ENCODE results near the gene TWNK. TPM values are rescaled to one million over a fixed set of nuclear protein-coding genes. Genes with fewer than 3 reads are reported as not detected.
A peak's percentile ranks its signal among the peaks of the same experiment; 100 is the strongest.

TWNK gene
- total and polyA plus RNA-seq, 7 experiments from 2014 or later: 5.8 to 18.9 (median 14.8) TPM

- H3K36me3 Mint-ChIP-seq: peaks cover 0 to 4% (median 0%) of the 10 kb centered on the region in 5 donors
- no peak overlapping the region for H3K4me3 Mint-ChIP-seq
- H3K4me1 ChIP-seq (ENCODE audit: control insufficient read depth in 2 of 2, insufficient read depth in 2 of 2, low read length in 2 of 2): no peaks in the 10 kb centered on the region
- no peaks in the 10 kb centered on the region for H3K4me1 Mint-ChIP-seq
- no peak overlapping the region for H3K27ac Mint-ChIP-seq
- H3K9me3 ChIP-seq (ENCODE audit: control insufficient read depth in 2 of 3, low read length in 3 of 3): no peaks in the 10 kb centered on the region
- H3K27me3 ChIP-seq (ENCODE audit: control insufficient read depth in 2 of 2, insufficient read depth in 2 of 2, low read length in 2 of 2): no peaks in the 10 kb centered on the region
- CTCF ChIA-PET: interaction anchor here (1.1 to 1.8 kb wide), 2 partner anchors 9 to 10 kb away, joined by 3 to 8 read pairs; no protein-coding TSS in a partner anchor
- H3K27me3 Mint-ChIP-seq: no peaks in the 10 kb centered on the region
- DNase-seq (no peak), ATAC-seq (no peak)
- intact Hi-C loops (cut with micrococcal nuclease): no loop called here
- POLR2A ChIA-PET: interaction anchor here (1.1 to 1.5 kb wide), 2 partner anchors 8 to 9 kb away, joined by 3 to 6 read pairs; partner anchors contain the start of gene LZTS2
- no peak overlapping the region for H3K27ac ChIP-seq (ENCODE audit: low read depth, low read length)
- no peaks in the 10 kb centered on the region for H3K9me3 Mint-ChIP-seq
- H3K36me3 ChIP-seq (ENCODE audit: control insufficient read depth in 2 of 3, insufficient read depth in 3 of 3, low read length in 3 of 3): peaks cover 0 to 37% (median 0%) of the 10 kb centered on the region in 3 experiments
- no peak overlapping the region for H3K4me3 ChIP-seq (ENCODE audit: low read length)
Observed at GRCh38 chr10:101007099-101007711, 19.9 kb downstream of the TWNK start.

- CTCF ChIA-PET: interaction anchor here (0.6 kb wide), 1 partner anchor 68 kb away, joined by 4 read pairs; no protein-coding TSS in a partner anchor
- DNase-seq (no peak), ATAC-seq (no peak)
- Mint-ChIP-seq H3K4me1 (peaks cover 5 to 7% (median 6%) of the 10 kb centered on the region in 7 donors), H3K4me3 (no peak overlapping the region), H3K27ac (peak overlapping the region in 1 of 9 donors; percentile 51), H3K36me3 (peaks cover 0 to under 1% (median 0%) of the 10 kb centered on the region in 5 donors), H3K27me3 (peaks cover 0 to 5% (median 1%) of the 10 kb centered on the region in 5 donors), H3K9me3 (no peaks in the 10 kb centered on the region)
- H3K27me3 ChIP-seq (ENCODE audit: control insufficient read depth in 2 of 2, insufficient read depth in 2 of 2, low read length in 2 of 2): no peaks in the 10 kb centered on the region
- no peak overlapping the region for H3K27ac ChIP-seq (ENCODE audit: low read depth, low read length)
- H3K4me3 ChIP-seq (ENCODE audit: low read length): no peak overlapping the region
- intact Hi-C loops (cut with micrococcal nuclease): no loop called here
- H3K9me3 ChIP-seq (ENCODE audit: control insufficient read depth in 2 of 3, low read length in 3 of 3): no peaks in the 10 kb centered on the region
- peaks cover 0 to 33% (median 0%) of the 10 kb centered on the region in 3 experiments for H3K36me3 ChIP-seq (ENCODE audit: control insufficient read depth in 2 of 3, insufficient read depth in 3 of 3, low read length in 3 of 3)
- POLR2A ChIA-PET: interaction anchor here (1.1 kb wide), 1 partner anchor 9 kb away, joined by 3 read pairs; the partner anchor contains the start of gene LZTS2
- H3K4me1 ChIP-seq (ENCODE audit: control insufficient read depth in 2 of 2, insufficient read depth in 2 of 2, low read length in 2 of 2): peaks cover 0 to 3% of the 10 kb centered on the region in 2 donors
Observed at GRCh38 chr10:101007915-101008822, 20.8 kb downstream of the TWNK start.

DNA sequence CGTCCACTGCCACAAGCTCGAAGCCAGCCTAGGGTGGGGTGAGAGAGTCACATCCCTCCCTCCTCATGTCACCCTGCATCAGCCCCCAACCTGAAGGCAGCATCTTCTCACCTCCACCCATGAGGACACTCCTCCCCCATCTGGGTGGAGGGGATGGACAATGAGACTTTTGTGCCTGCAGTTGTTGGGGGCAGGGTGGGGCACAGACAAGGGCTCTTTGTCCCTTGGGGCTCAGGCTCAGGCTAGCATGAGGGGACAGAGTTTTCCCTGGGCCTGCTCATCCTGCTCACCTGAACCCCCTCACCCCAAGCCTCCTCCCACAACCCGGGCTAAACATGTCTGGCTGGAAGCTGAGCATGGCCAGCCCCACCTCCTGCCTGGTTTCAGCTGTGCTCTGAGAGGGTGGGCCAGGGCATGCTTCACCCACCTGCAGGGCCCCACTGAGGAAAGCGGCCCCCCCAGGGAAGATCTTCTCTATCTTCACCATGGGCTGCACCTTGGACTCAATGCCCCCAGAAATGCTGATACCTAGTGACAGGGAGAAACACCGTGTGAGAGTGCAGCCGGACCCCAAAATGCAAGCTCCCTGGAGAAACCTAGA, 21.6 kb downstream of the TWNK start:
- POLR2A ChIA-PET: no interaction called here
- Mint-ChIP-seq H3K36me3 (no peaks in the 10 kb centered on the region), H3K27me3 (peaks cover 0 to 7% (median 2%) of the 10 kb centered on the region in 5 donors)

DNA sequence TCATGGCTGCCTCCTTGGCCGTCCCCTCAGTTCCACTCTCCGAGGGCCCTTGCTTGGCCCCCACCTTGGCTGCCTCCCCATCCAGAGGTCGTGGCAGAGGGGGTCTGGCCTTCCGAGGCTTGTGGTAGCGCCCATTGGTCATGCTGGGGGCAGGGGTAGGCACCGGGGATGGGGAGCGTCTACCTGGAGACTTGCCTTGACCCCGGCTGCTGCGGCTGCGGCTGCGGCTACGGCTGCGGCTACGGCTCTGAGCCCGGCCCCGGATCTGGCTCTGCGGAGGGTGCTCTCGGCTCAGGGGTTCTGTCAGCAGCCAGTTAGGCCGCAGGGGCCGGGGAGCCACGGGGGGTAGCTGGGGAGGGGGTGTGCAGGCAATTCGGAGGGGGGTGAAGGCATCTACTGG, 23.0 kb downstream of the TWNK start:
- intact Hi-C loops (cut with micrococcal nuclease): loop anchor here (5.0 to 10.0 kb wide), 3 partner anchors 266 to 448 kb away; partner anchors contain the start of gene PAX2 (in 1 of the 2)
- no peaks in the 10 kb centered on the region for H3K36me3 Mint-ChIP-seq
- H3K4me1 ChIP-seq (ENCODE audit: control insufficient read depth in 2 of 2, insufficient read depth in 2 of 2, low read length in 2 of 2): peaks cover 0 to 5% of the 10 kb centered on the region in 2 donors
- ChIA-PET CTCF (interaction anchor here (2.4 kb wide), 1 partner anchor 41 kb away, joined by 13 read pairs; the partner anchor contains the start of gene SEMA4G), POLR2A (no interaction called here)
- H3K27ac Mint-ChIP-seq: no peak overlapping the region
- H3K9me3 ChIP-seq (ENCODE audit: control insufficient read depth in 2 of 3, low read length in 3 of 3): no peaks in the 10 kb centered on the region
- peaks cover 3 to 18% (median 12%) of the 10 kb centered on the region in 5 donors for H3K27me3 Mint-ChIP-seq
- no peaks in the 10 kb centered on the region for H3K9me3 Mint-ChIP-seq
- H3K36me3 ChIP-seq (ENCODE audit: control insufficient read depth in 2 of 3, insufficient read depth in 3 of 3, low read length in 3 of 3): peaks cover 0 to 21% (median 0%) of the 10 kb centered on the region in 3 experiments
- H3K27ac ChIP-seq (ENCODE audit: low read depth, low read length): no peak overlapping the region
- no peak for ATAC-seq
- H3K4me1 Mint-ChIP-seq: peaks cover 9 to 21% (median 16%) of the 10 kb centered on the region in 7 donors
- H3K27me3 ChIP-seq (ENCODE audit: control insufficient read depth in 2 of 2, insufficient read depth in 2 of 2, low read length in 2 of 2): no peaks in the 10 kb centered on the region
- H3K4me3 Mint-ChIP-seq: no peak overlapping the region
- no peak overlapping the region for H3K4me3 ChIP-seq (ENCODE audit: low read length)
- DNase-seq: no peak

More for the DNA sequence above, 21.6 kb downstream of the TWNK start:
- Histone ChIP-seq H3K9me3 (ENCODE audit: control insufficient read depth in 2 of 3, low read length in 3 of 3) (no peaks in the 10 kb centered on the region), H3K4me3 (ENCODE audit: low read length) (no peak overlapping the region), H3K4me1 (ENCODE audit: control insufficient read depth in 2 of 2, insufficient read depth in 2 of 2, low read length in 2 of 2) (peaks cover 0 to 5% of the 10 kb centered on the region in 2 donors), H3K27ac (ENCODE audit: low read depth, low read length) (no peak overlapping the region), H3K27me3 (ENCODE audit: control insufficient read depth in 2 of 2, insufficient read depth in 2 of 2, low read length in 2 of 2) (no peaks in the 10 kb centered on the region), H3K36me3 (ENCODE audit: control insufficient read depth in 2 of 3, insufficient read depth in 3 of 3, low read length in 3 of 3) (peaks cover 0 to 25% (median 0%) of the 10 kb centered on the region in 3 experiments)
- intact Hi-C loops (cut with micrococcal nuclease): no loop called here
- ATAC-seq (no peak), DNase-seq (no peak)
- H3K9me3 Mint-ChIP-seq: no peaks in the 10 kb centered on the region
- H3K4me1 Mint-ChIP-seq: peaks cover 8 to 11% (median 10%) of the 10 kb centered on the region in 7 donors
- no peak overlapping the region for H3K4me3 Mint-ChIP-seq
- CTCF ChIA-PET: no interaction called here
- no peak overlapping the region for H3K27ac Mint-ChIP-seq

DNA sequence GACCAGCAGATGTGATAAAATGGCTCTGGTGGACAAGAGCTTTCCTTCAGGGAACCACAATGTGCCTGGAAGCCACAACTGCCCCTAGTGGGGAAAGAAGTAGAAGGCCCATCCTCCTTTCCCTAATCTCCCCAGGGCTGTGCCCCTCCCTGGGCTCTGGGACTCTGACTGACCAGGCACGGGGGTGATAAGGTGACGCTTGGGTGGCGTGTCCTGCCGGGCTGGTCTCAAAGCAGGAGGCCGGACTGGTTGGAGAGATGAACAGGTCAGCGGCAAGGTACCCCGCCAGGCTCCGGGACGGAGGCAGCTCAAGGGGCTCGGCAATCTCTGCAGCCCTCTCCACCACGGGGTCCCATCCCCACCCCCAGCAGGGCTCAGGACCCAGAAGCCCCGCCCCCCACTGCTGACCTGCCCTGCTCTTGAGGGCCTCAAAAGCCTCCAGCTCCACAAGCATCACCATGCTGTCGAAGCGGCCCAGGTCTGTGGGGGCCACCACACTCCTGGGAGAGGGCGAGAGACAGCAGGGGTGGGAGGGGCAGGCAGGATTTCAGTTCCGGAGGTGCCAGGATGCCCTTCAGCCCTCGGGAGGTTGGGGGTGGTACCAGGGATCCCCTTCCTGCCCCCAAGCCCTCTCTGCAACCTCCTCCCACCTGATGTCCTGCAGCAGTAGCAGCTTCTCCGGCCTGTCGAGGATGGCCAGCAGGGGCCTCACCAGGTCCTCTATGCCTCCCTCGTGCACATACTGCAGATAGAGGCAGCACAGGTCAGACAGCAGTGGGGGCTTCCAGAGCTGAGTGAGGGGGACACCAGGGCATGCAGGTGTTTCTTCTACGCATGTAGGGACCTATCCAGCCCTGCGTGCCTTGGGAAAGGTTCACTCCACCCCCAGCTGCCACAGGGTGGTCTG, 24.4 kb downstream of the TWNK start:
- Mint-ChIP-seq H3K36me3 (no peaks in the 10 kb centered on the region), H3K27ac (no peak overlapping the region), H3K4me3 (no peak overlapping the region), H3K9me3 (no peaks in the 10 kb centered on the region), H3K27me3 (peaks cover 13 to 29% (median 21%) of the 10 kb centered on the region in 5 donors), H3K4me1 (peaks cover 9 to 21% (median 17%) of the 10 kb centered on the region in 7 donors)
- Histone ChIP-seq H3K27ac (ENCODE audit: low read depth, low read length) (no peak overlapping the region), H3K27me3 (ENCODE audit: control insufficient read depth in 2 of 2, insufficient read depth in 2 of 2, low read length in 2 of 2) (no peaks in the 10 kb centered on the region), H3K36me3 (ENCODE audit: control insufficient read depth in 2 of 3, insufficient read depth in 3 of 3, low read length in 3 of 3) (peaks cover 0 to 6% (median 0%) of the 10 kb centered on the region in 3 experiments), H3K9me3 (ENCODE audit: control insufficient read depth in 2 of 3, low read length in 3 of 3) (no peaks in the 10 kb centered on the region), H3K4me1 (ENCODE audit: control insufficient read depth in 2 of 2, insufficient read depth in 2 of 2, low read length in 2 of 2) (peaks cover 0 to 5% of the 10 kb centered on the region in 2 donors), H3K4me3 (ENCODE audit: low read length) (no peak overlapping the region)
- ChIA-PET POLR2A (interaction anchor here (0.6 to 1.0 kb wide), 2 partner anchors 13 to 20 kb away, joined by 3 read pairs; partner anchors contain the start of gene LZTS2), CTCF (interaction anchor here (1.2 to 2.4 kb wide), 4 partner anchors 14 to 42 kb away, joined by 3 to 13 read pairs (median 3); partner anchors contain the start of gene SEMA4G)
- intact Hi-C loops (cut with micrococcal nuclease): loop anchor here (2.0 to 10.0 kb wide), 4 partner anchors 43 to 449 kb away; partner anchors contain the start of genes PAX2 (in 1 of the 2) and SEMA4G (in 1 of the 2)
- DNase-seq (no peak), ATAC-seq (no peak)

Data from naive thymus-derived CD4-positive, alpha-beta T cell (primary cell).